Measurements from ENCODE around the gene MRPS18C. TPM values are rescaled to one million over a fixed set of nuclear protein-coding genes. Genes with fewer than 3 reads are reported as not detected.

MRPS18C gene
- total RNA-seq, 4 donors from 2014 or later = 14.9 to 48.5 (median 20.3) TPM

DNA sequence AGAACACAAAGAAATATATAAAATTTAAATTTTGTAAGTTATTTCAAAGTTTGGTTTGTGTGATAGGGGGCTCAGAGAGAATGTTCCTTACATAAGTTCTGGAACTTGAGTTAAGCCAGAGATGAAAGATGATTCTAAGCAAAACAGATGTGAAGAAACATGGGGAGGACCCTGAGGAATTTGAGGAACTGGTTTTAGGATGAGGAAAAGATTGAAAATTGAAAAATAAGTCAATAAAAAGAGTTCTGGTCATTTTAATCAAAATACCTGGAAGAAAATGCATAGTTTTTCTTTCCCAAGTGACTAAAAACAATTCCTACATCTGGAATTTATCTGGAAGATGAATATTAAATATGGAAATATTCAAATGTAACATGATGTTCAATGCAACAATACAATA lies 37.6 kb upstream of the MRPS18C start:
- H3K4me3 ChIP-seq = no peak overlapping the region
- ATAC-seq = no peak
- no peak overlapping the region for H3K27ac ChIP-seq
- peaks cover 0 to 87% of the 10 kb centered on the region in 2 donors for H3K36me3 ChIP-seq
- H3K4me1 ChIP-seq = no peaks in the 10 kb centered on the region
- H3K27me3 ChIP-seq = no peaks in the 10 kb centered on the region
- no peak for TF ChIP-seq POLR2A (IDR thresholded peaks at IDR 0.05)
- TF ChIP-seq, protein P1, sequence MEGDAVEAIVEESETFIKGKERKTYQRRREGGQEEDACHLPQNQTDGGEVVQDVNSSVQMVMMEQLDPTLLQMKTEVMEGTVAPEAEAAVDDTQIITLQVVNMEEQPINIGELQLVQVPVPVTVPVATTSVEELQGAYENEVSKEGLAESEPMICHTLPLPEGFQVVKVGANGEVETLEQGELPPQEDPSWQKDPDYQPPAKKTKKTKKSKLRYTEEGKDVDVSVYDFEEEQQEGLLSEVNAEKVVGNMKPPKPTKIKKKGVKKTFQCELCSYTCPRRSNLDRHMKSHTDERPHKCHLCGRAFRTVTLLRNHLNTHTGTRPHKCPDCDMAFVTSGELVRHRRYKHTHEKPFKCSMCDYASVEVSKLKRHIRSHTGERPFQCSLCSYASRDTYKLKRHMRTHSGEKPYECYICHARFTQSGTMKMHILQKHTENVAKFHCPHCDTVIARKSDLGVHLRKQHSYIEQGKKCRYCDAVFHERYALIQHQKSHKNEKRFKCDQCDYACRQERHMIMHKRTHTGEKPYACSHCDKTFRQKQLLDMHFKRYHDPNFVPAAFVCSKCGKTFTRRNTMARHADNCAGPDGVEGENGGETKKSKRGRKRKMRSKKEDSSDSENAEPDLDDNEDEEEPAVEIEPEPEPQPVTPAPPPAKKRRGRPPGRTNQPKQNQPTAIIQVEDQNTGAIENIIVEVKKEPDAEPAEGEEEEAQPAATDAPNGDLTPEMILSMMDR (IDR thresholded peaks at IDR 0.05) = no peak
- no peak for TF ChIP-seq EP300 (IDR thresholded peaks at IDR 0.05)
- no peak for TF ChIP-seq POLR2AphosphoS5 (IDR thresholded peaks at IDR 0.05)
- no peaks in the 10 kb centered on the region for H3K9me3 ChIP-seq

DNA sequence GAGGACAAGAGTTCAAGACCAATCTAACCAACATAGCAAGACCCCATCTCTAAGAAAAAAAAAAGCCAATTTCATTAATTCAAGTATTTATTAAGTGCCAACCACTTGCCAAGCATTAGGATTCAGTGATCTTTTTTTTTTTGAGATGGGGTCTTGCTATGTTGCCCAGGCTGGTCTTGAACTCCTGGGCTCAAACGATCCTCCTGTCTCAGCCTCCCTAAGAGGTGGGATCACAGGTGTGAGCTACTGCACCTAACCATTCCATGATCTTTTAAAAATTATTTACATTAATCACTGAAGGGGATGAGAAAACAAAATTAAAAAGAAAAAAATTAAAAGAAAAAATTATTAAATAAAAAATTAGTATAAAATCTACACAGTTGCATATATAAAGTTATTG lies 24.7 kb upstream of the MRPS18C start:
- Histone ChIP-seq H3K36me3 (peaks cover 0 to 86% of the 10 kb centered on the region in 2 donors), H3K27ac (no peak overlapping the region), H3K4me1 (no peaks in the 10 kb centered on the region), H3K9me3 (no peaks in the 10 kb centered on the region), H3K27me3 (no peaks in the 10 kb centered on the region), H3K4me3 (no peak overlapping the region)
- 83 to 100% methylated on average over 1 of the region's 1 CpG for WGBS, 2 donors (ENCODE audit: low coverage in 1 of 2)
- no peak for ATAC-seq
- TF ChIP-seq POLR2AphosphoS5 (IDR thresholded peaks at IDR 0.05) (no peak), POLR2A (IDR thresholded peaks at IDR 0.05) (no peak), EP300 (IDR thresholded peaks at IDR 0.05) (no peak)
- TF ChIP-seq, protein P1 (IDR thresholded peaks at IDR 0.05) = no peak

DNA sequence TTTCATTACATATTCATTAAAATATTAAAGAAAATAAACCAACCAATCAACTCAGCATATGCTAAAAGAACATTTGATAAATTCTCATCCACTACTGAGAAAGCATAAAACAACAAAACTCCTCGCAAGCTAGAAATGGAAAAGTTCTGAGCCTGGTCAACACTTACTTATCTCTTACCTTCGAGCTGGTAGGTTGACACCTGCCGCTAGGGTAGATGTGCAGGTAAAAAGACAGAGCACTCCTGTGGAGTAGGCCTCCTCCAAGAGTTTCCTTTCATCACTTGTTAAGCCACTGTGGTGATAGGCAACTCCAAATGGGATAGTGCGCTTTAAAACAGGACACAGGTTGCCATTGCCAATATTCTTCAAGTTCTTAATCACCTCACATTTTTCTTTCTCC lies 19.2 kb upstream of the MRPS18C start:
- Histone ChIP-seq H3K36me3 (peaks cover 4 to 92% of the 10 kb centered on the region in 2 donors), H3K4me3 (no peak overlapping the region), H3K9me3 (no peaks in the 10 kb centered on the region), H3K27me3 (no peaks in the 10 kb centered on the region), H3K27ac (no peak overlapping the region), H3K4me1 (no peaks in the 10 kb centered on the region)
- WGBS, 2 donors (ENCODE audit: low coverage in 1 of 2) = 87 to 90% methylated on average over 3 to 4 of the region's 4 CpGs
- no peak for ATAC-seq
- TF ChIP-seq POLR2AphosphoS5 (IDR thresholded peaks at IDR 0.05) (no peak), POLR2A (IDR thresholded peaks at IDR 0.05) (no peak), EP300 (IDR thresholded peaks at IDR 0.05) (no peak)
- TF ChIP-seq, protein P1 (IDR thresholded peaks at IDR 0.05) = no peak

DNA sequence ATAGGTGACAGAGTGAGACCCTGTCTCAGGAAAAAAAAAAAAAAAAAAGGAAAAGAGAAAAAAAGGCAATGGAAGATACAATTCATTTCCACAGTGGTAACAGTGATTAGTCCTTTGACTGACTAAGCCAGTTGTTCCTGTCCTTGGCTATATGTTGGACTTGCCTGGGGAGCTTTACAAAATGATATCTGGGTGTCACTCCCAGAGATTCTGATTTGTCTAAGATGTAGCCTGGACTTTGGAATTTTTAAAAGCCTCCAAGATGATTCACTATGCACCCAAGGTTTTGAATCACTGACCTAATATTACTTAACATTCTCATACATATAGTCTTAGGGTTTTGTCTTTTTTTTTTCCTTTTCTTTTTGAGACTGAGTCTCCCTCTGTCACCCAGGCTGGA lies 17.1 kb upstream of the MRPS18C start:
- Histone ChIP-seq H3K27me3 (no peaks in the 10 kb centered on the region), H3K27ac (no peak overlapping the region), H3K9me3 (no peaks in the 10 kb centered on the region), H3K36me3 (peaks cover 4 to 98% of the 10 kb centered on the region in 2 donors), H3K4me3 (no peak overlapping the region), H3K4me1 (no peaks in the 10 kb centered on the region)
- TF ChIP-seq, protein P1 (IDR thresholded peaks at IDR 0.05) = no peak
- no peak for TF ChIP-seq EP300 (IDR thresholded peaks at IDR 0.05)
- no peak for TF ChIP-seq POLR2A (IDR thresholded peaks at IDR 0.05)
- no peak for TF ChIP-seq POLR2AphosphoS5 (IDR thresholded peaks at IDR 0.05)
- ATAC-seq = no peak

DNA sequence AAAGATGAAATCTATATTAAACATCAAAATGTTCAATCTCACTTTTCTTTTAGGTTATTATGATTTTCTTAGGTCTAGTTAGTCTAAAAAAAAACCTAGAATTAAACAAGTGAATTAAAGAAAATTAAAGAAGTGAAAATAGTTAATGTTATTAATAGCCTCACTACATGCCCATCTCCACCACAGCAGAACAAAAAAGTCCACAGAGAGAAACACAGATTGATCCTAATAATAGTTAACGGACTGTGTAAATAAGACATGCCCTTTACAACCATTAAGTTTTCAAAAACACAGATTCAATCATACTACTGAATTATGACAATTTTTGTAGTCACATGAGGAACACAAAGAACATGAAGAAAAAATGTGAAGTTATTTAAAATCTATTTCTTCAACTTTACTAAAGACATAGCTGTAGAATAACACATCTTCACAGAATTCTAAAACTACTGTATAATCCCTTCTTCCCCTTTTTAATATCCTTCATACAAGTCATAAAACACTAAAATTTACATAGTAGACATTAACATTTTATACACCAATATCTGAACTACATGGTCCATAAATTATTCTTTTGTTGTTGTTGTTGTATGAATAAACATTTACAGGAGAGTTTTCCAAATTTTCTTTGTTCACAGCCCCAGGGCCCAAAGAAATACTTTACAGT lies 15.6 kb upstream of the MRPS18C start:
- H3K9me3 ChIP-seq = no peaks in the 10 kb centered on the region
- peaks cover 8 to 98% of the 10 kb centered on the region in 2 donors for H3K36me3 ChIP-seq
- no peak for ATAC-seq
- TF ChIP-seq EP300 (IDR thresholded peaks at IDR 0.05) (no peak), POLR2A (IDR thresholded peaks at IDR 0.05) (no peak), POLR2AphosphoS5 (IDR thresholded peaks at IDR 0.05) (no peak)
- TF ChIP-seq, protein P1 (IDR thresholded peaks at IDR 0.05) = no peak
- H3K27ac ChIP-seq = no peak overlapping the region
- 67 to 83% methylated on average over 1 of the region's 1 CpG for WGBS, 2 donors (ENCODE audit: low coverage in 1 of 2)
- H3K4me3 ChIP-seq = no peak overlapping the region
- no peaks in the 10 kb centered on the region for H3K4me1 ChIP-seq
- no peaks in the 10 kb centered on the region for H3K27me3 ChIP-seq
